NCI-H774 (cell line): ENCODE measurements around the gene USH1G.
"Not testable (repeated sequence)": the region's sequence is repeated elsewhere in the genome, so short reads cannot be mapped to it uniquely, and the experiment has no call there.

Experiments used
- DNase-seq: peaks from one replicate; lab custom pipeline; 2025; lab: John Stamatoyannopoulos, UW

USH1G gene

DNA sequence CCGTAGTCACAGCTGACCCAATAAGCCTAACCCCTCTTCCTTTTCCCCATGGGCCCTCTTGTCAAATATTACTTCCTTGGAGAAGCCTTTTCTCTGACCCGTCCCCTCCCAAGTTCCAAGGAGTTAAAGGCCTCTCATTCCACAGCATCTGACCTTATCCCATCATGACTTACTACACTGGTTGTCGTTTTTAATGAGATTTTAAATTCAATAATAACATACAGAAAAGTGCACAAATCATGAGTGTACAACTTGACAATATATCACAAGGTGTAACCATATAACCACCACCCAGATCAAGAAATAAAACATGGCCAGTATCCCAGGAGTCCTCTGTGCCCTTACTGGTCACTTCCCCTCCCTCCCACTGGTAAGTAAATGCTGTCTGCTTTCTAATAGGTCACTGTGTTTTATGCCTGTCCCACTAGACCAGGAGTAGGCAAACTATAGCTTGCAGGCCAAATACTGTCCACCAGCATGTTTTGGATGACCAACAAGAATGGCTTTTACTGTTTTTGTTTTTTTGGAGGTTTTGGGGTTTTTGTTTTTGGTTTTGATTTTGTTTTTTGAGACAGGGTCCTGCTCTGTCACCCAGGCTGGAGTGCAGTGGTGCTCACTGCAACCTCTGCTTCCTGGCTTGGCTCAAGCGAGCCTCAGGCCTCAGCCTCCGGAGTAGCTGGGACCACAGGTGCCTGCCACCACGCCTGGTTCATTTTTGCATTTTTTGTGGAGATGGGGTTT is 49.0 kb downstream of the USH1G start:
- peak; percentile 28 for DNase-seq

DNA sequence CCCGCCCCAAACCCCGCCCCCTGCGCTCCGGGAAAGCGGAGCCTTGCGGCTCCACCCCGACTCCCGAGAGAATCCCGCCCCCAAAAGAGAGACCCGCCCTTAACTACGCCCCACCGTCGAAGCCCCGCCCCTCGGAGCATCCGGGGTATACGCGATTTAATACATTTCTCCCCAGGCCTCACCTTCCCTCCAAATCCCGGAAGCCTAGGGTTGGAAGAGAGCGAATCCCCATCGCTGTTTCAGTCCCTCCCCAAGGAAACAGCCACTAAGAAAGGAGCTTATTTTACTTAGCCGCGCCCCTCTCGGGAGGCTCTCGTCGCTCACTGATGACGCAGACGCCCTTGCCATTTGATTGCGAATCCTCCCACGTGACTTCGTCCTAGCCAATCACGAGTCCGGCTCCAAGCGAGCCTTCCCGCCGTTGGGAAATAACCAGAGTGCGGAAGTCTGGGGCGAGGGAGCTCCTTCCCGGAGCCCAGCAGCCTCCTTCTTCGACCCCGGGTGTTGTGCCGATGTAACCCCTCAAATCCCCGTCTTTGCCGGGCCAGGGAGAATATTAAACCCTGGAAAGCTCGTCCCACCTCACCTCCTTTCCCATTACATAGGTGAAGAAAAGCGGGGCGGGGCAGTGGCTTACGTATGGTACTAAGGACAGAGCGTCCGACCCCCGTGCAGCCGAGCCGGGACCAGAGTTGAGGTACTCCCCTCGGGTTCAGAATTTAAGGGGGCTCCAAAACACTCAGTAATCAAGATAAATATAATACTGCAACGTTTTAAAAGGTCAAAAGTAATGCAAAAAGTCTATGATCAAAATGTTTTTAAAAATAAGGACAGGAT is 49.8 kb downstream of the USH1G start:
- DNase-seq, result peak; percentile 100

DNA sequence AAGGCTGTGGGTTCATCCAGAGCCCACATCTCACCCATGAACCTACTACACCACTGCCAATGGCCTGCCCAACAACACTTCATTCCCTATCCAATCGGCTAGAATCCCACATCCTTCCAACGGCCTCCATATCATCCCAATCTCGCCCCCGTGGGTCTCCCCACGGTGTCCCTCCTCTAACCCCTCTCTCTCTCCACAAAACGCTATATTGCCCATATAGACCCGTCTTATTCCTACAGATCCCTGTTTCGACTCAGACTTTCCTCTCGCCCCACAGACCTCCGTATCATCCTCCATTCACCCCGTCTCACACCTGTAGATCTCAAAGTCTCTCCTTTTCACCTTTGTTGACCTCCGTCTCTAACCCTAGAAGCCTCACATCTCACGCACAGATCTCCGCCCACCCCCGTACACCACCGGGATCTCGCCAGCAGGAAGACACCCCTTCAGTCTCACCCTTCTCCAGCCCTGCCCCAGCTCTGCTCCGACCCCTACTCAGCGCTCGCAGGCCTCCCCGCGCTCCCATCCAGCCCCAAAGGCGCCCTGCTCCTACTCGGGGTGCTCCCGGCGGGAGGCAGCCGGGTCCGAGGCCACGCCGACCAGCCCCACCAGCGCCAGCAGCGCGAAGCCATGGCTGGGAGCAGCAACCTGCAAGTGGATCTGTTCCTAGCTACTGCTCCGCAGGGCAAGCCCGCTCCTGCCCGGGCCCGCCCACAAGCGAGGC is 50.6 kb downstream of the USH1G start, which contains the start of gene FDXR:
Gene FDXR, minus strand, starts transcription at position 682 of the 724 bp plus-strand sequence. Its CDS starts 50 bp downstream, at position 632.
- no peak for DNase-seq

DNA sequence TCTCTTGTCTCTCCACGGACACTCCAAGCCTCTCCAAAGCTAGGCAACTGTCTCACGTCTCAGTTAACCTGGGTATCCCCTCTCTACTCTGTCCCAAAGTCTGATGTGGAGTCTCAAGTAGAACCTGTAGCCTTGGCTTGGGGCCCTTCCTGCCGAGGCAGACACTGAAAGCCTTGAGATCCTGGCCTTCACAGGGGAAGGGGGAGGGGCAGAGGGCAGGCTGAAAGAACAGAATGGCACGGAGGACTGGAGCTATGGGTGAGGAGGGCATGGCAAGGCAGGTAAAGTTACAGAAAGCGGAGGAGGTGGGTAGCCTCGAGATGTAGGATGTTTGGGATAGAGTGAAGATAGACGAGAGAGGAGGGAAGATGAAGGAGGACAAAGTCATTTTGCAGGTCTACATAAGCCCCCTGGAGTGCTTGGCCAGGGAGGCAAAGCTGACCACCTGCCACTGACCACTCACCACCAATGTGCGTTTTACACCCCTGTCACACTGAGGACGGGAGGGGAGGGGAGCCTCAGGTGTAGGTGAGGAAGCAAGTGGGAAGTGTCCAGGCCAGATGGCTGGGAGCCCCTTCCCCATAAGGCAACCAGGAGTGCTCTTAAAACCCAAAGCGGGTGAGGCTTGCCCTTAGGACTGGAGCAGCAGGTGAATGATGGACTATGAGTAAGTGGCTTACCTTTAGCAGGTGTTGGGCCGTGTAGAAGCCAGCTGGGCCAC is 51.5 kb downstream of the USH1G start:
- no peak for DNase-seq

DNA sequence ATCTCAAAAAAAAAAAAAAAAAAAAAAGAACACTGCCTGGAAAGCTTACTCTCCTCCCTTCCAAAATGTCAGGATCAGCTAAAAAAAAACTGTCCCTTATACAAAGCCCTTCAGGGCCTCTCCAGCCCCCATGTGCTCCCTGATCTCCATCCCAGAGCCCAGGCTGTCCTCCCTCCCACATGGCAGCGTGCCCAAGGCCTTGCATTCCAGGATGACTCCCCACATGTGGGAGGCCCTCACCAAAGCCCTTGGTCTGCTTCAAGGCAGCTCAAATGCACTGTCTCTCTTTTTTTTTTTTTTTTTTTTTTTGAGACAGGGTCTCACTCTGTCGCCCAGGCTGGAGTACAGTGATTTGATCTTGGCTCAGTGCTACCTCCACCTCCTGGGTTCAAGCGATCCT is 52.5 kb downstream of the USH1G start:
- DNase-seq, result no peak

DNA sequence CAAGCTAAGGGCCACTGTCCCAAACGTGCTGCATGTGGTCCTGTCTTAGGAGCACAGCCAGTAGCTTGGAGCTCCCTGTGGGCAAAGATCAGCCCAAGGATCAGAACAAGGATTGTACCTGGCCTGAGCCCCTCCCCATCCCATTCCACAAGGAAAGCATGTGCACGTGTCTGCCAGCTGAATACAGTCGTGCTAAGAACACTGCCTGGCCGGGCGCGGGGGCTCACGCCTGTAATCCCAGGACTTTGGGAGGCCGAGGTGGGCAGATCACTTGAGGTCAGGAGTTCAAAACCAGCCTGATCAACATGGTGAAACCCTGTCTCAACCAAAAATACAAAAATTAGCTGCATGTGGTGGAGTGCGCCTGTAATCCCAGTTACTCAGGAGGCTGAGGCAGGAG is 53.0 kb downstream of the USH1G start:
- DNase-seq, result not testable (repeated sequence)

DNA sequence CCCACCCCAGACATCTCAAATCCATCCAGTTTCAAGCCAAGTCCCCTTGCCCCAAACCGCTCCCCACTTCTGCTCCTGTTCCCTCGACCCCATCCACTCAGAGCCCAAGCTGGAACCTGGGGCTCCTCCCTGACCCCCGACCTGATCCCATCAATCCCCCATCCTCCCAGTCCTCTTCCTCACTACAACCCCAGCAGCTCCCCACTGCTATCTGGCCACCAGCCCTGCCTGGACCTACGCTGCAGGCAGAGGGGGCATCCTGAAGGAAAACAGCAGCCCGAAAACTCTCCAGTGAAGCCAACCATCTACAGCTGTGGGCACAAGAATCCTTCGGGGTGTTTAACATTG is 54.2 kb downstream of the USH1G start:
- DNase-seq, result no peak

DNA sequence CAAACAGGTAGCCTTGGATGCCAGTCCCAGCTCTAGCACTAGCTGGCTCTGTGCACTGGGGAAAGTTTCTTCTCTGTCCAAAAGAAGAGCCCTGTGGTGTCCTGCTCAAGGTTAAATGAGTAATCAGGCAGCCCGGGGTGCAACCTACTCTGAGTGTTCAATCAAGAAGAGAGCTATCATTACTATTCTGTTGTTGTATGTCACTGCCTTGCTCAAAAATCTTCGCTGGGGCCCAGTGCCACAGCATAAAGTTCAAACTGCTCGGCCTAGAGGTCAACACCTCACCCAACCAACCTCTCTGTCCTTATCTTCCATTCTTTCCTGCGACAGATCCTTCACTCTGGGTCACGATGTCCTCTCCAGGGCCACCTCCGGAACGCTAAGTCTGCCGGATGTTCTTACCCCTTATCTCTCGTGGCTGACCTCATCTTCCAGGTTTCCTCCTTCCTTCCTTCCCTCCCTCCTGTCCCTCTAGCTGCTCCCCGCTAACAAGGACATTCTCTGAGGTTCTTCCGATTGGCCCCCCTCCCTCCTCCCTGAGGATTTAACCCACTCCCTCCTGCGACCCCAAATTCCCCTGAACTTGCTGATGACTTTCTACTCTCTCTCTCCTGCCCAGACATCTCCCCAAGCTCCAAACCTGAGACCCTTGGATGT is 54.7 kb downstream of the USH1G start:
- DNase-seq, result no peak

DNA sequence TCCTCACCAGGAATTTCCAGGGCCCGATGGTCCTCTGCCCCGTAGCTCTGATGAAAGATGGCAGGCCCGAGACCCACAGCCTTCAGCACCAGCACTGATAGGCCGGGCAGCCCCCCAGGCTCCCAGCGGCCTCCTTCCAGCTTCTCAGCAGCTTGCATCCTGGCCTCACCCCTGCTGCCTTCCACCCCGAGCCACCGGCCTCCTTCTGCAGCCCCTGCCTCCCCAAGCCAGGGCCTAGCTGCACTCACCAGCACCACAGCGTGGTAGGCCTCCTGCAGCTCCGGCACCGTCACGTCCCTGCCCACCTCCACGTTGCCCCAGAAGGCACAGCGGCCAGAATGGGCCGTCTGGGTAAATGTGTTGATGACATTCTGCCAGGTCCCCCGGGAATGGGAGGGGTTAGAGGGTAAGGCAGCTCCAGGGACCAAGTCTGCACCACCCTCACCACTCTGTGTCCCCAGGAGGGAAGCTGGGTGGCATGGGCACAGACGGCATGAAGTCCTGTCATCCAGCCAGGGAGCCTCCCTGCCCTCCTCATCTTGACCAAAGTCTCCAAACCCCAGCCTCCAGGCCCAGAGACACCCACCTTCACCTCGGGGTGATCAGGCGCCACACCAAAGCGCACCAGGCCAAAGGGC is 56.7 kb downstream of the USH1G start:
- DNase-seq, result no peak
